HCT116 (cell line): ENCODE data around the gene PTGS1.

ENCODE experiments used
- CEBPB ChIP-seq: IDR thresholded peaks from 2 replicates; pipeline ENCODE4 v1.6.1; 2012; ENCODE audit warnings: low read depth
- EZH2 ChIP-seq: fragments of 200-600 bp; sonication (generic); IDR thresholded peaks from 2 replicates; pipeline ENCODE4 v1.6.1; 2017; ENCODE audit warnings: antibody characterized with exemption, mixed run types
- POLR2A ChIP-seq: IDR thresholded peaks from 2 replicates; pipeline ENCODE4 v1.7.0; 2011; ENCODE audit warnings: borderline replicate concordance; ENCODE audit not compliant: insufficient read depth, insufficient read length; ENCODE audit errors: extremely low read depth
- RAD21 ChIP-seq: IDR thresholded peaks from 2 replicates; pipeline ENCODE4 v1.6.1; 2012; ENCODE audit warnings: low read depth, mild to moderate bottlenecking
- SP1 ChIP-seq: IDR thresholded peaks from 2 replicates; pipeline ENCODE4 v1.6.1; 2012; ENCODE audit warnings: low read depth
- SRF ChIP-seq: IDR thresholded peaks from 2 replicates; pipeline ENCODE4 v1.6.1; 2012; ENCODE audit warnings: low read depth
- ZNF274 ChIP-seq: fragments of 200-500 bp; sonication (Bioruptor generic); IDR thresholded peaks from 2 replicates; pipeline ENCODE4 v1.6.1; 2014; ENCODE audit warnings: mild to moderate bottlenecking, low read depth, low read length, inconsistent platforms
- TF ChIP-seq, protein P1 (sequence below), 3 experiments: fragments of 200-600 bp in 1 of 3; sonication (generic) in 1 of 3; IDR thresholded peaks in 2 of 3; conservative IDR thresholded peaks in 1 of 3; 2 replicates each; pipeline ENCODE4 v1.5.1; 2012 to 2017; ENCODE audit warnings: low read depth in 2 of 3, low read length in 2 of 3, antibody characterized with exemption in 1 of 3, borderline replicate concordance in 1 of 3, control low read depth in 1 of 3, mild to moderate bottlenecking in 1 of 3, mixed read lengths in 1 of 3, mixed run types in 1 of 3, moderate library complexity in 1 of 3; ENCODE audit not compliant: insufficient read depth in 1 of 3
- TF ChIP-seq, protein P2 (sequence below): IDR thresholded peaks from 2 replicates; pipeline ENCODE4 v1.6.1; 2012; ENCODE audit warnings: low read depth
- TF ChIP-seq, protein P3 (sequence below): IDR thresholded peaks from 2 replicates; pipeline ENCODE4 v1.6.1; 2012
- TF ChIP-seq, protein P4 (sequence below): IDR thresholded peaks from 2 replicates; pipeline ENCODE4 v1.6.1; 2012

DNA sequence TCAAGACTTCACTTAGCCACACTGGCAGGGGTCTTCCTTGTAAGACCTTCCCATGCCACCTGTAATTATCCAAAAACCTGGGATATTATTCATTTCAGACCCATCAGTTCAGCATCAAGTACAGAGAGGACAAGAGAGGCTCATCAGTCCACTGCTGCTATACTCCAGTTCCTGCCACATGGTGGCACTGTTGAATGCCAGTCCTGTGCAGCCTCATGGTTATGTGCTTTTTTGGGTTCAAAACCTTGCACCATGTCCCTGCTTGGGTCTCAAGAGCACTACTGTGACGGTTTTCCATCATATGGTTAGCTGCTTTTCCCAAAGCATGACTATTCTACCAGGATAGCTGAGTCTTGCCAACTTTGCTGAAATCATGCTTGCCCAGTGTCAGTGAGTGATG, 8.5 kb downstream of the PTGS1 start:
- TF ChIP-seq, protein P1, sequence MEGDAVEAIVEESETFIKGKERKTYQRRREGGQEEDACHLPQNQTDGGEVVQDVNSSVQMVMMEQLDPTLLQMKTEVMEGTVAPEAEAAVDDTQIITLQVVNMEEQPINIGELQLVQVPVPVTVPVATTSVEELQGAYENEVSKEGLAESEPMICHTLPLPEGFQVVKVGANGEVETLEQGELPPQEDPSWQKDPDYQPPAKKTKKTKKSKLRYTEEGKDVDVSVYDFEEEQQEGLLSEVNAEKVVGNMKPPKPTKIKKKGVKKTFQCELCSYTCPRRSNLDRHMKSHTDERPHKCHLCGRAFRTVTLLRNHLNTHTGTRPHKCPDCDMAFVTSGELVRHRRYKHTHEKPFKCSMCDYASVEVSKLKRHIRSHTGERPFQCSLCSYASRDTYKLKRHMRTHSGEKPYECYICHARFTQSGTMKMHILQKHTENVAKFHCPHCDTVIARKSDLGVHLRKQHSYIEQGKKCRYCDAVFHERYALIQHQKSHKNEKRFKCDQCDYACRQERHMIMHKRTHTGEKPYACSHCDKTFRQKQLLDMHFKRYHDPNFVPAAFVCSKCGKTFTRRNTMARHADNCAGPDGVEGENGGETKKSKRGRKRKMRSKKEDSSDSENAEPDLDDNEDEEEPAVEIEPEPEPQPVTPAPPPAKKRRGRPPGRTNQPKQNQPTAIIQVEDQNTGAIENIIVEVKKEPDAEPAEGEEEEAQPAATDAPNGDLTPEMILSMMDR (IDR thresholded peaks at IDR 0.05 in 2 of 3, conservative IDR thresholded peaks at IDR 0.05 in 1 of 3; ENCODE audit: borderline replicate concordance in 1 of 3, insufficient read depth in 1 of 3, low read depth in 2 of 3, low read length in 2 of 3) = peak; percentile 43 to 85 (median 72); a peak in 5 of 6 replicates
- TF ChIP-seq ZNF274 = no peak
- TF ChIP-seq POLR2A = no peak
- TF ChIP-seq EZH2 = no peak
- TF ChIP-seq, protein P2, sequence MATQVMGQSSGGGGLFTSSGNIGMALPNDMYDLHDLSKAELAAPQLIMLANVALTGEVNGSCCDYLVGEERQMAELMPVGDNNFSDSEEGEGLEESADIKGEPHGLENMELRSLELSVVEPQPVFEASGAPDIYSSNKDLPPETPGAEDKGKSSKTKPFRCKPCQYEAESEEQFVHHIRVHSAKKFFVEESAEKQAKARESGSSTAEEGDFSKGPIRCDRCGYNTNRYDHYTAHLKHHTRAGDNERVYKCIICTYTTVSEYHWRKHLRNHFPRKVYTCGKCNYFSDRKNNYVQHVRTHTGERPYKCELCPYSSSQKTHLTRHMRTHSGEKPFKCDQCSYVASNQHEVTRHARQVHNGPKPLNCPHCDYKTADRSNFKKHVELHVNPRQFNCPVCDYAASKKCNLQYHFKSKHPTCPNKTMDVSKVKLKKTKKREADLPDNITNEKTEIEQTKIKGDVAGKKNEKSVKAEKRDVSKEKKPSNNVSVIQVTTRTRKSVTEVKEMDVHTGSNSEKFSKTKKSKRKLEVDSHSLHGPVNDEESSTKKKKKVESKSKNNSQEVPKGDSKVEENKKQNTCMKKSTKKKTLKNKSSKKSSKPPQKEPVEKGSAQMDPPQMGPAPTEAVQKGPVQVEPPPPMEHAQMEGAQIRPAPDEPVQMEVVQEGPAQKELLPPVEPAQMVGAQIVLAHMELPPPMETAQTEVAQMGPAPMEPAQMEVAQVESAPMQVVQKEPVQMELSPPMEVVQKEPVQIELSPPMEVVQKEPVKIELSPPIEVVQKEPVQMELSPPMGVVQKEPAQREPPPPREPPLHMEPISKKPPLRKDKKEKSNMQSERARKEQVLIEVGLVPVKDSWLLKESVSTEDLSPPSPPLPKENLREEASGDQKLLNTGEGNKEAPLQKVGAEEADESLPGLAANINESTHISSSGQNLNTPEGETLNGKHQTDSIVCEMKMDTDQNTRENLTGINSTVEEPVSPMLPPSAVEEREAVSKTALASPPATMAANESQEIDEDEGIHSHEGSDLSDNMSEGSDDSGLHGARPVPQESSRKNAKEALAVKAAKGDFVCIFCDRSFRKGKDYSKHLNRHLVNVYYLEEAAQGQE = no peak
- no peak for TF ChIP-seq SRF
- TF ChIP-seq RAD21 = peak; percentile 60
- TF ChIP-seq, protein P3, sequence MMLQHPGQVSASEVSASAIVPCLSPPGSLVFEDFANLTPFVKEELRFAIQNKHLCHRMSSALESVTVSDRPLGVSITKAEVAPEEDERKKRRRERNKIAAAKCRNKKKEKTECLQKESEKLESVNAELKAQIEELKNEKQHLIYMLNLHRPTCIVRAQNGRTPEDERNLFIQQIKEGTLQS = no peak
- TF ChIP-seq, protein P4, sequence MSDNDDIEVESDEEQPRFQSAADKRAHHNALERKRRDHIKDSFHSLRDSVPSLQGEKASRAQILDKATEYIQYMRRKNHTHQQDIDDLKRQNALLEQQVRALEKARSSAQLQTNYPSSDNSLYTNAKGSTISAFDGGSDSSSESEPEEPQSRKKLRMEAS = no peak
- no peak for TF ChIP-seq SP1
- no peak for TF ChIP-seq CEBPB
